ENCODE results near the gene NPAS1. TPM values are rescaled to one million over a fixed set of nuclear protein-coding genes. Genes with fewer than 3 reads are reported as not detected.
"Not testable (repeated sequence)": the region's sequence is repeated elsewhere in the genome, so short reads cannot be mapped to it uniquely, and the experiment has no call there.

The NPAS1 gene
- total RNA-seq, 1 donor from 2014 or later: 2.0 TPM

DNA sequence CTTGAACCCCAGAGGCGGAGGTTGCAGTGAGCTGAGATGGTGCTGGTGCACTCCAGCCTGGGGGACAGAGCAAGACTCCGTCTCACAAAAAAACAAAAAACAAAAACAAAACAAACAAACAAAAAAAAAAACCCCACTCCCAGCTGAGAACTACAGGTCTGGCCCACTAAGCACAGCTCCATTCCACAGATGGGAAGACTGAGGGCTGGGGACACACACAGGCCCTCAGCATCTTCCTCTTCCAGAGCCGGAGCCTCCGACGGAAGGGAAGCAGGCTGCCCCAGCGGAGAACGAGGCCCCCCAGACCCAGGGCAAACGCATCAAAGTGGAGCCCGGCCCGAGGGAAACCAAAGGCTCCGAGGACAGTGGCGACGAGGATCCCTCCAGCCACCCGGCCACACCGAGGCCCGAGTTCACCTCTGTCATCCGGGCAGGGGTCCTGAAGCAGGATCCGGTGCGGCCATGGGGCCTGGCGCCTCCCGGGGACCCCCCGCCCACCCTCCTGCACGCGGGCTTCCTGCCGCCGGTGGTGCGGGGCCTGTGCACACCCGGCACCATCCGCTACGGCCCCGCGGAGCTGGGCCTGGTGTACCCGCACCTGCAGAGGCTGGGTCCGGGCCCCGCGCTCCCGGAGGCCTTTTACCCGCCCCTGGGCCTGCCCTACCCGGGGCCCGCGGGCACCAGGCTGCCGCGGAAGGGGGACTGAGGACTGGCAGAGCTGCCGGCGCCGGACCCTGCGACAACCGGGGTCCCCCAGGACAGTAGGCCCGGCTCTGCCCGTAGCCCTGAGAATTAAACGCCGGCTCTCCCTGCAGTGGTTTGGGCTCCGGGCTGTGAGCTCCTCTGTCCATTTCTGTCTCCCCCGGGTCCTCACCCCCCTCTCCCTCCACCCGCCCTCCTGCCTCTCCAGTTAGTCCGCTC is 25.6 kb downstream of the NPAS1 start:
- no peak for DNase-seq (ENCODE audit: low read depth)

DNA sequence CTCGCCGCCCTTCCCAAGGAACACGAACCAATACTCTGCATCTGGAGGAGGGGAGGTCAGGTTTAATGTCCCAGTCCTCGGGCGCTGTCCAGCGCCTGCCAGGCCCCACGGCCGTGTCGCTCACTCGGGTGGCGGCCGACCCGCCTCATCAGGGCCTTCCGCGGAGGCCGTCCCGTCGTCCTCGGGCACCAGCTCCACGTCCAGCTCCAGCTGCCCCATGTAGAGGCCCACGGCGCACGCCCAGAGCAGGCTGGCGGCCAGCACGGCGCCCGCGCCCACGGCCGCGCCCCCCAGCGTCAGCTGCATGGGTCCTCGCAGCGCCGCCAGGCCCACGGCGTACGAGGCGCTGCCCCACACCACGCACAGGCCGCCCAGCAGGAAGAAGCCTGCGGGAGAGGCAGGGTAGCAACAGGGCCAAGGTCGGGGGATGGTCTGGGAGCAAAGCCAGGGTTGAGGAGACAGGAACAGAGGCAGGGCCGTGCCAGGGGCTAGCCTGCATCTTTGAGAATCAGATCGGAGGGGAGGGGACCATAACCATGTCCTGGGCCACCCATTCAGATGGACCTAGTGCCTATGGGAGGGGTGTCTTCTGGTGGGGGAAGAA is 26.3 kb downstream of the NPAS1 start:
- DNase-seq (ENCODE audit: low read depth): no peak

- no peak for DNase-seq (ENCODE audit: low read depth)
These were observed 27.7 kb downstream of the NPAS1 start for GRCh38 chr19:47047272-47047762.

DNA sequence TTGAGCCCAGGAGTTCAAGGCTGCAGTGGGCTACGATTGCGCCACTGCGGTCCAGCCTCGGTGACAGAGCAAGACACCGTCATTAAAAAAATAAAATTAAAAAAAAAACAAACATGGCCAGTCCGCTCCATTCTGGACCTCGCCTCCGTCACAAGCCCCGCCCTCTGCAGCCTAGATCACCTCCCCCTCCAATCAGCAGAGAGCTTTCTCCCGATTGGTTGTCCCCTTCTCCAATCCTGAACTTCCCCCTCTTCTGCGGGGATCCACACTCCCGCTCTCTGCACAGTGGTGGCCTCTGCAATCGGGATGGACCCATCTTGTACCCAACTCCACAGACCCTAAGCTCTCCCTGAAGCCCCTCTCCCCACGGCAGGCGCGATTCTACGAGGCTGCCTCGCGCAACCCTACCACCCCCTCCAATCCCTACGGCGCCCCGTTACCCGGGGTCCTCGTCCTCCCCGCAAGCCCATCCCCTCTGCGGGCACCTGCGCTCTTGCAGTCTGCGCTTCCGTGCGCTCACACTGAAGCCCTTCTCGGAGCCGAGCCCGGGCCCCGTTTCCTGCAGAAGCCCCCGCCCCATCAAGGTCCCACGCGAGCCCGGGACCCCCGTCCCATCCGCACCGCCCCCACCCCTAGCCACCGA is 28.2 kb downstream of the NPAS1 start:
- peak; percentile 89 for DNase-seq (ENCODE audit: low read depth)

- DNase-seq (ENCODE audit: low read depth): peak; percentile 43
These were observed 29.7 kb downstream of the NPAS1 start for GRCh38 chr19:47049307-47049700.

DNA sequence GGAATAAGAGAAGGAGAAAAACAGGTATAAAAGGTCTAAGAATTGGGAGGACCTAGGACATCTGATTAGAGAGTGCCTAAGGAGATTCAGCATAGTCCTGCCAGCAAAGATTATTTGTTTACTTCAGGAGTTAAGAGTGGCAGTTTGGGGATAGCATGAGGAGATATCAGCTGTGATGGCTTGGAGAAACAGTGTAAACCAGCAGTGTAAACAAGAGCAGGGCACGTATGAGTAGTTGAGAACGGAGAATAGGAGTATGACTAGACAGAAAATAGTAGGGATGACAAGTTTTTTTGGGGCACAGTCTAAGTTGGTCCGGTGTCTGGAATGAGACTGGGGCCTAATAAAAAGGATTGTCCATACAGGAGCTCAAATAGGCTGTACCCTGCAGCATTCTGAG is 30.9 kb downstream of the NPAS1 start:
- DNase-seq (ENCODE audit: low read depth): not testable (repeated sequence)

GRCh38 chr19:47056411-47056810 is 36.8 kb downstream of the NPAS1 start:
- no peak for DNase-seq (ENCODE audit: low read depth)

- no peak for DNase-seq (ENCODE audit: low read depth)
These were observed 37.7 kb downstream of the NPAS1 start for GRCh38 chr19:47057328-47057727.

DNA sequence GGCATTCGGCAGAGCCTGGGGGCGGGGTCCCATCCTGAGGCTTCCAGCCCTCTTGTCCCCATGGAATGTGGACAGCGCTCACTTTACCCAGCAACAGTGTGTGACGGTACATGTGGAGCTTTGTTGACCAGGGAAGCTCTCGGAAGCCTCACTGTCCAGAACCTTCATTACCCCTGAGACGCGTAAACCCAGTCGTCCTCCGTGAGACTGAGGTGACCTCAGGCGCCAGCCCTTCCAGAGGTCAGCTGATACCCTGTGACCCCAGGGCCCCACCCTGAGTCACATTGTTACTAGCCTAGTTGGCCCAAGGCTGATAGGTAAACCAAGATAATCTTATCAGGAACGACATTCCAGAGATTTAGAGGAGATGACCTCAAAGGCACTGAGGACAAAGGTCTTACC is 39.0 kb downstream of the NPAS1 start:
- no peak for DNase-seq (ENCODE audit: low read depth)

GRCh38 chr19:47063874-47064273 is 44.2 kb downstream of the NPAS1 start:
- DNase-seq (ENCODE audit: low read depth): no peak

- no peak for DNase-seq (ENCODE audit: low read depth)
These were observed 45.6 kb downstream of the NPAS1 start for GRCh38 chr19:47065242-47065641.

DNA sequence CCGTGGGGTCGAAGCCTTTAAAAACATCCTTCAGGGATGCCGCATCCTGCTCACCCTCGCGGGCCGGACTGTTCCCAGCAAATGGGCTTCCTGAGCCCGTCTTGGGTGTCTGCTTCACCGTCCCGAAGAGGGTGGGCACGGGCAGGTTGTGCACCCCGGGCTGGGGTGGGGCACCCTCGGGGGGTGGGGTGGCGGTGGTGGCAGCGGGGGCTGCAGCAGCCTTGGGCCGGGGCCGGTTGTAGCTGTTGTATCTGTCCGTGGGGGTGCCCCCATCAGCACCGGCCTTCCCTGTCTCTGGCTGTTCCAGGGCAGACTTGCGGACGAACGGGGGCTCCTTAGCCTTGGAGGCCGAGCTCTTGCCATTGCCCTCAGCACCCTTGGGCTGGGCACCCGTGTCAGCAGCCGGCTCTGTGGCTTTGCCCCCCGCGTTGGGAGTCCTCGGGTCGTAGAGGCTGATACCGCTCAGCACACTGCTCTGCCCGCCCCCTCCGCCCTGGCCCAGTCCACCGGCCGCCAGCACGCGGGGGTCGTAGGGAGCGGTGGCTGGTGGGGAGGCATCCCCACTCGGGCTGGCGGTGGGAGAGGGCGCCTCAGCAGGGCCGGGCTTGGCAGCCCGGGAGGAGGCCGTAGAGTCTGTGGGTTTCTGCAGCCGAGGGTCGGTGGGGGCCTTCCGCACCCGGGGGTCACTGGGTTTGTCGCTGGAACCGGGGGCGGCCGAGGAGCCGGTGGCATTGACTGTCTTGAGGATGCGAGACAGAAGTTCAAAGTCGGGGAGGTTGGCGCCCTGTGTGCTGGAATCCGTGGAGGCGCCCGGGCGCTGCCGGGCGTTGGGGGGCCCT is 47.0 kb downstream of the NPAS1 start:
- DNase-seq (ENCODE audit: low read depth): no peak

- no peak for DNase-seq (ENCODE audit: low read depth)
These were observed 47.7 kb downstream of the NPAS1 start for GRCh38 chr19:47067215-47067847.

- no peak for DNase-seq (ENCODE audit: low read depth)
These were observed 48.6 kb downstream of the NPAS1 start for GRCh38 chr19:47068246-47068645.

DNA sequence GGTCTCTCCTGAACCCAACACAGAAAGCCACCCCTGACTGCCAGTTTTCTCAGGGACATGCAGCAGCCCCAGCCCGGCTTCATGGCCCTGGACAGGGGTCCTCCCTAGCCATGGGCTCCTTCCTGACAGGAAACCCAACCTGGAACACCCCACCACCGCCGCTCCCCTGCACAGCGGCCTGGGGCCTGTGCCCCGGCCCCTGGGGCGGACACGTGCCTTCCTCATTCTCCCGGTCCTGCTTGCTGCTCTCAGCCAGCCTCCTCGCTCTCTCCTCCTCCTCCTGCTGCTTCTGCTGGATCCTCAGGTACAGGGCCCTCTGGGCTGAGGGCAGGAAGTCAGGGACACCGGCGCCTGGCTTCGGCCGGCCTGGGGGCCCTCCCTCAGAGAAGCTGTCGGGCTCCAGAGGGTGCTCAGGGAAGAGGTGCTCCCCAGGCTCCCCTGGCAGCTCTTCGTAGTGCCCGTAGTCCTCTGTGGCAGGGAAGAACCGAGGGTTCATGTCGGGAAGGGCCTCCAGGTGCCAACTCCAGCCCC is 49.3 kb downstream of the NPAS1 start:
- no peak for DNase-seq (ENCODE audit: low read depth)

- no peak for DNase-seq (ENCODE audit: low read depth)
These were observed 50.2 kb downstream of the NPAS1 start for GRCh38 chr19:47069795-47070194.

DNA sequence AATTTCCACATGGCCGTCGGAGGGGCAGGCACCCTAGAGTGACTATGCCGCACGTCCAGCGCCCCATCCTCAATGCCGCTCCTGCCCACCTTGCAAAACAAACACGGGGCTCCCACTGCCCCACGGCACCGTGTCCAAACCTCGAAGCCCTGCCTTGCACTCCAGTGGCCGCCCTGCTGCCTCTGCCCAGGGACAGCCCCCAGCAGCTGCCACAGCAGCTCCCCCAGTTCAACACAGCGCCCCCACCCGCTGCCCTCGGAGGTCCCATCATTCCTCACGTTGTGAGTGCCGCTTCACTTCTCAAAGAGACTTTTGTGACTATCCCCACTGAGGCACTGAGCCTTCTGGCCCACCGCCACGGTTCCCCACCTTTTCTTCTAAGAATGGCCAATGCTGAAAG is 51.1 kb downstream of the NPAS1 start:
- DNase-seq (ENCODE audit: low read depth): no peak

- DNase-seq (ENCODE audit: low read depth): no peak
These were observed 52.1 kb downstream of the NPAS1 start for GRCh38 chr19:47071731-47072130.

GRCh38 chr19:47072323-47072722 is 52.7 kb downstream of the NPAS1 start:
- DNase-seq (ENCODE audit: low read depth): no peak

GRCh38 chr19:47073574-47073973 is 53.9 kb downstream of the NPAS1 start:
- no peak for DNase-seq (ENCODE audit: low read depth)

Data from myocyte (in vitro differentiated cells).